Muscle of leg (tissue), 11 donors: ENCODE data around the gene GTPBP3. TPM values are rescaled to one million over a fixed set of nuclear protein-coding genes. Genes with fewer than 3 reads are reported as not detected.

Source experiments
- DNase-seq: peaks from one replicate; pipeline ENCODE4 v3.0.0; 2013
- H3K27ac ChIP-seq: one replicate; pipeline ENCODE4 v1.5.1; 2013; ENCODE audit warnings: mild to moderate bottlenecking, low read length, control low read depth
- H3K27me3 ChIP-seq: one replicate; pipeline ENCODE4 v1.6.1; 2013; ENCODE audit warnings: low read length; ENCODE audit not compliant: control insufficient read depth, insufficient read depth
- H3K36me3 ChIP-seq: one replicate; pipeline ENCODE4 v1.6.1; 2013; ENCODE audit warnings: low read length; ENCODE audit not compliant: control insufficient read depth, insufficient read depth
- H3K4me1 ChIP-seq: one replicate; pipeline ENCODE4 v1.6.1; 2013; ENCODE audit warnings: low read length; ENCODE audit not compliant: control insufficient read depth, insufficient read depth
- H3K4me3 ChIP-seq: one replicate; pipeline ENCODE4 v1.5.1; 2013; ENCODE audit warnings: low read length, control low read depth
- H3K9me3 ChIP-seq: replicated peaks from 2 replicates; pipeline ENCODE4 v1.6.1; 2013; ENCODE audit warnings: low read depth, low read length; ENCODE audit not compliant: control insufficient read depth
- WGBS: methylation state at CpG from one replicate; pipeline ENCODE4 v1.1.5; 2013; ENCODE audit warnings: missing lambda C conversion rate; ENCODE audit not compliant: insufficient coverage; 5-methylcytosine and 5-hydroxymethylcytosine counted together
- polyA plus RNA-seq, 8 donors: library from polyadenylated mRNA; unstranded; fragments of 120-200 nt; gene quantifications; one replicate each; pipeline versions ENCODE4 v1.2.1 to v1.2.3, GENCODE V29; 2013; ENCODE audit warnings: inconsistent platforms in 1 of 8, low replicate concordance in 1 of 8; ENCODE audit not compliant: insufficient read length in 8 of 8, insufficient read depth in 1 of 8
- total RNA-seq: library from RNA; stranded (reverse); fragments of 120-200 nt; gene quantifications from one replicate; pipeline ENCODE4 v1.2.4, GENCODE V29; 2013

Gene GTPBP3
- total and polyA plus RNA-seq, 9 donors = 7.6 to 16.3 (median 13.1) TPM

- peak within 1 kb of the TSS; percentile 67 for H3K4me3 ChIP-seq
- WGBS = 2% methylated on average over 68 of the region's 86 CpGs
- peak; percentile 99 for DNase-seq
- peaks cover 25% of the 10 kb centered on the region for H3K36me3 ChIP-seq
- peaks cover 35% of the 10 kb centered on the region for H3K4me1 ChIP-seq
- H3K27me3 ChIP-seq = peaks cover 14% of the 10 kb centered on the region
- no peaks in the 10 kb centered on the region for H3K9me3 ChIP-seq
- H3K27ac ChIP-seq = peak within 1 kb of the TSS; percentile 35
These were observed 2.6 kb upstream of the GTPBP3 start, which contains the start of gene ANO8 for GRCh38 chr19:17334414-17335409. Gene ANO8, minus strand, starts transcription at chr19:17334855. Its CDS starts 185 bp downstream, at chr19:17334670.

GRCh38 chr19:17335575-17335974 is 1.8 kb upstream of the GTPBP3 start:
- no peaks in the 10 kb centered on the region for H3K9me3 ChIP-seq
- peaks cover 35% of the 10 kb centered on the region for H3K4me1 ChIP-seq
- no peak for DNase-seq
- WGBS = 76% methylated on average over 4 of the region's 10 CpGs
- H3K27me3 ChIP-seq = peaks cover 5% of the 10 kb centered on the region
- H3K36me3 ChIP-seq = peaks cover 18% of the 10 kb centered on the region
- H3K27ac ChIP-seq = no peak overlapping the region
- no peak overlapping the region for H3K4me3 ChIP-seq

- Histone ChIP-seq H3K4me1 (peaks cover 35% of the 10 kb centered on the region), H3K9me3 (no peaks in the 10 kb centered on the region), H3K36me3 (peaks cover 16% of the 10 kb centered on the region), H3K27me3 (no peaks in the 10 kb centered on the region), H3K27ac (peak overlapping the region; percentile 67), H3K4me3 (peak overlapping the region; percentile 73)
- no peak for DNase-seq
- 5% methylated on average over 50 of the region's 50 CpGs for WGBS
These were observed 501 bp downstream of the GTPBP3 start for GRCh38 chr19:17337675-17338432.

- H3K36me3 ChIP-seq = peaks cover 13% of the 10 kb centered on the region
- peak overlapping the region; percentile 73 for H3K4me3 ChIP-seq
- no peaks in the 10 kb centered on the region for H3K27me3 ChIP-seq
- no peaks in the 10 kb centered on the region for H3K9me3 ChIP-seq
- 79% methylated on average over 11 of the region's 30 CpGs for WGBS
- H3K27ac ChIP-seq = no peak overlapping the region
- no peak for DNase-seq
- H3K4me1 ChIP-seq = peaks cover 35% of the 10 kb centered on the region
These were observed 1.2 kb downstream of the GTPBP3 start for GRCh38 chr19:17338433-17339078.

GRCh38 chr19:17339088-17339741 is 1.9 kb downstream of the GTPBP3 start:
- no peaks in the 10 kb centered on the region for H3K27me3 ChIP-seq
- no peak overlapping the region for H3K27ac ChIP-seq
- WGBS = 84% methylated on average over 16 of the region's 34 CpGs
- no peak for DNase-seq
- no peaks in the 10 kb centered on the region for H3K9me3 ChIP-seq
- H3K36me3 ChIP-seq = peaks cover 13% of the 10 kb centered on the region
- no peak overlapping the region for H3K4me3 ChIP-seq
- H3K4me1 ChIP-seq = peaks cover 30% of the 10 kb centered on the region

GRCh38 chr19:17340302-17340870 is 3.0 kb downstream of the GTPBP3 start:
- H3K36me3 ChIP-seq = peaks cover 13% of the 10 kb centered on the region
- no peak overlapping the region for H3K27ac ChIP-seq
- H3K27me3 ChIP-seq = no peaks in the 10 kb centered on the region
- 40% methylated on average over 21 of the region's 21 CpGs for WGBS
- no peak for DNase-seq
- H3K4me3 ChIP-seq = no peak overlapping the region
- H3K9me3 ChIP-seq = no peaks in the 10 kb centered on the region
- H3K4me1 ChIP-seq = peaks cover 23% of the 10 kb centered on the region

GRCh38 chr19:17340871-17341357 is 3.6 kb downstream of the GTPBP3 start:
- 55% methylated on average over 15 of the region's 17 CpGs for WGBS
- Histone ChIP-seq H3K27me3 (no peaks in the 10 kb centered on the region), H3K4me1 (peaks cover 18% of the 10 kb centered on the region), H3K27ac (no peak overlapping the region), H3K4me3 (no peak overlapping the region), H3K9me3 (no peaks in the 10 kb centered on the region), H3K36me3 (peaks cover 13% of the 10 kb centered on the region)
- DNase-seq = no peak

- Histone ChIP-seq H3K4me1 (peaks cover 20% of the 10 kb centered on the region), H3K36me3 (peaks cover 13% of the 10 kb centered on the region), H3K4me3 (no peak overlapping the region), H3K27ac (no peak overlapping the region), H3K27me3 (no peaks in the 10 kb centered on the region), H3K9me3 (no peaks in the 10 kb centered on the region)
- no peak for DNase-seq
- 89% methylated on average over 15 of the region's 15 CpGs for WGBS
These were observed 4.0 kb downstream of the GTPBP3 start for GRCh38 chr19:17341386-17341785.

GRCh38 chr19:17341845-17342244 is 4.5 kb downstream of the GTPBP3 start:
- no peaks in the 10 kb centered on the region for H3K9me3 ChIP-seq
- H3K4me3 ChIP-seq = no peak overlapping the region
- H3K4me1 ChIP-seq = peaks cover 19% of the 10 kb centered on the region
- DNase-seq = no peak
- peaks cover 13% of the 10 kb centered on the region for H3K36me3 ChIP-seq
- 80% methylated on average over 3 of the region's 7 CpGs for WGBS
- no peaks in the 10 kb centered on the region for H3K27me3 ChIP-seq
- no peak overlapping the region for H3K27ac ChIP-seq
